HEK293 (cell line): ENCODE results near the gene NCK2.

ENCODE experiments used
- FEZF1 ChIP-seq: fragments of 450-650 bp; formaldehyde crosslinking; IDR thresholded peaks from 2 replicates; pipeline ENCODE4 v1.5.1; 2016; ENCODE audit warnings: missing biosample characterization, missing genetic modification characterization
- KLF1 ChIP-seq: fragments of 450-650 bp; formaldehyde crosslinking; IDR thresholded peaks from 2 replicates; pipeline ENCODE4 v1.5.1; 2016; ENCODE audit warnings: missing biosample characterization, missing genetic modification characterization
- TCF7L2 ChIP-seq: IDR thresholded peaks from 2 replicates; pipeline ENCODE4 v1.6.1; 2011; ENCODE audit warnings: low read depth, mild to moderate bottlenecking, inconsistent platforms, low read length, moderate library complexity, borderline replicate concordance
- ZFP41 ChIP-seq: fragments of 450-650 bp; formaldehyde crosslinking; IDR thresholded peaks from 2 replicates; pipeline ENCODE4 v1.5.1; 2016; ENCODE audit warnings: missing biosample characterization, missing genetic modification characterization, borderline replicate concordance
- ZNF350 ChIP-seq: fragments of 450-650 bp; formaldehyde crosslinking; IDR thresholded peaks from 2 replicates; pipeline ENCODE4 v1.5.0; 2017; ENCODE audit warnings: missing biosample characterization, mild to moderate bottlenecking, missing genetic modification characterization
- ZNF558 ChIP-seq: fragments of 450-650 bp; formaldehyde crosslinking; IDR thresholded peaks from 2 replicates; pipeline ENCODE4 v1.5.1; 2016; ENCODE audit warnings: missing biosample characterization, missing genetic modification characterization
- TF ChIP-seq, protein P1 (sequence below): fragments of 450-650 bp; formaldehyde crosslinking; IDR thresholded peaks from 2 replicates; pipeline ENCODE4 v1.5.1; 2016; ENCODE audit warnings: missing biosample characterization, missing genetic modification characterization
- TF ChIP-seq, protein P2 (sequence below): fragments of 450-650 bp; IDR thresholded peaks from 2 replicates; pipeline ENCODE4 v1.5.1; 2018; ENCODE audit warnings: missing biosample characterization, mild to moderate bottlenecking, missing genetic modification characterization
- TF ChIP-seq, protein P3 (sequence below): fragments of 450-650 bp; formaldehyde crosslinking; IDR thresholded peaks from 2 replicates; pipeline ENCODE4 v1.5.1; 2016; ENCODE audit warnings: missing biosample characterization, missing genetic modification characterization
- TF ChIP-seq, protein P4 (sequence below): fragments of 450-650 bp; formaldehyde crosslinking; IDR thresholded peaks from 2 replicates; pipeline ENCODE4 v1.5.1; 2016; ENCODE audit warnings: missing biosample characterization, missing genetic modification characterization
- TF ChIP-seq, protein P5 (sequence below): fragments of 450-650 bp; formaldehyde crosslinking; IDR thresholded peaks from 2 replicates; pipeline ENCODE4 v1.5.1; 2016; ENCODE audit warnings: missing biosample characterization, missing genetic modification characterization

DNA sequence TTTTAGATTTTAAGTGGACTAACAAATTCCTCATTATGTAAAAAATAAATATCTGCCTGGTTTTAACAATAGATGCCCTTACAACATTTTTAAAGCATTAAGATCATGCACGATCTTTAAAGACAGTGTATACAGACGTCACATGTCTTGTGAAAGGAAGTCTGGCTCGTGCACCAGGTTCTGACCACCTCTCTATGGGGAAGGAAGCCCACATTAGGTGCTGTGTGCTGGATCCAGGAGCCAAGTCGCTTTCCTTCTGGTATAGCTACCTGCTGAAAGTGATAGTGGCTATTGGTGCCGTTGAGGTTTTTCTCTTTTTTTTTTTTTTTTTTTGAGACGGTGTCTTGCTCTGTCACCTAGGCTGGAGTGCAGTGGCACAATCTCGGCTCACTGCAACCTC is 116.5 kb downstream of the NCK2 start:
- TF ChIP-seq, protein P1, sequence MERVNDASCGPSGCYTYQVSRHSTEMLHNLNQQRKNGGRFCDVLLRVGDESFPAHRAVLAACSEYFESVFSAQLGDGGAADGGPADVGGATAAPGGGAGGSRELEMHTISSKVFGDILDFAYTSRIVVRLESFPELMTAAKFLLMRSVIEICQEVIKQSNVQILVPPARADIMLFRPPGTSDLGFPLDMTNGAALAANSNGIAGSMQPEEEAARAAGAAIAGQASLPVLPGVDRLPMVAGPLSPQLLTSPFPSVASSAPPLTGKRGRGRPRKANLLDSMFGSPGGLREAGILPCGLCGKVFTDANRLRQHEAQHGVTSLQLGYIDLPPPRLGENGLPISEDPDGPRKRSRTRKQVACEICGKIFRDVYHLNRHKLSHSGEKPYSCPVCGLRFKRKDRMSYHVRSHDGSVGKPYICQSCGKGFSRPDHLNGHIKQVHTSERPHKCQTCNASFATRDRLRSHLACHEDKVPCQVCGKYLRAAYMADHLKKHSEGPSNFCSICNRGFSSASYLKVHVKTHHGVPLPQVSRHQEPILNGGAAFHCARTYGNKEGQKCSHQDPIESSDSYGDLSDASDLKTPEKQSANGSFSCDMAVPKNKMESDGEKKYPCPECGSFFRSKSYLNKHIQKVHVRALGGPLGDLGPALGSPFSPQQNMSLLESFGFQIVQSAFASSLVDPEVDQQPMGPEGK (tag by site-specific recombination), result no peak
- no peak for TF ChIP-seq KLF1
- TF ChIP-seq, protein P2, sequence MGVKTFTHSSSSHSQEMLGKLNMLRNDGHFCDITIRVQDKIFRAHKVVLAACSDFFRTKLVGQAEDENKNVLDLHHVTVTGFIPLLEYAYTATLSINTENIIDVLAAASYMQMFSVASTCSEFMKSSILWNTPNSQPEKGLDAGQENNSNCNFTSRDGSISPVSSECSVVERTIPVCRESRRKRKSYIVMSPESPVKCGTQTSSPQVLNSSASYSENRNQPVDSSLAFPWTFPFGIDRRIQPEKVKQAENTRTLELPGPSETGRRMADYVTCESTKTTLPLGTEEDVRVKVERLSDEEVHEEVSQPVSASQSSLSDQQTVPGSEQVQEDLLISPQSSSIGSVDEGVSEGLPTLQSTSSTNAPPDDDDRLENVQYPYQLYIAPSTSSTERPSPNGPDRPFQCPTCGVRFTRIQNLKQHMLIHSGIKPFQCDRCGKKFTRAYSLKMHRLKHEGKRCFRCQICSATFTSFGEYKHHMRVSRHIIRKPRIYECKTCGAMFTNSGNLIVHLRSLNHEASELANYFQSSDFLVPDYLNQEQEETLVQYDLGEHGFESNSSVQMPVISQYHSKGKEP (tag by site-specific recombination), result no peak
- TF ChIP-seq, protein P3, sequence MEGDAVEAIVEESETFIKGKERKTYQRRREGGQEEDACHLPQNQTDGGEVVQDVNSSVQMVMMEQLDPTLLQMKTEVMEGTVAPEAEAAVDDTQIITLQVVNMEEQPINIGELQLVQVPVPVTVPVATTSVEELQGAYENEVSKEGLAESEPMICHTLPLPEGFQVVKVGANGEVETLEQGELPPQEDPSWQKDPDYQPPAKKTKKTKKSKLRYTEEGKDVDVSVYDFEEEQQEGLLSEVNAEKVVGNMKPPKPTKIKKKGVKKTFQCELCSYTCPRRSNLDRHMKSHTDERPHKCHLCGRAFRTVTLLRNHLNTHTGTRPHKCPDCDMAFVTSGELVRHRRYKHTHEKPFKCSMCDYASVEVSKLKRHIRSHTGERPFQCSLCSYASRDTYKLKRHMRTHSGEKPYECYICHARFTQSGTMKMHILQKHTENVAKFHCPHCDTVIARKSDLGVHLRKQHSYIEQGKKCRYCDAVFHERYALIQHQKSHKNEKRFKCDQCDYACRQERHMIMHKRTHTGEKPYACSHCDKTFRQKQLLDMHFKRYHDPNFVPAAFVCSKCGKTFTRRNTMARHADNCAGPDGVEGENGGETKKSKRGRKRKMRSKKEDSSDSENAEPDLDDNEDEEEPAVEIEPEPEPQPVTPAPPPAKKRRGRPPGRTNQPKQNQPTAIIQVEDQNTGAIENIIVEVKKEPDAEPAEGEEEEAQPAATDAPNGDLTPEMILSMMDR (tag by site-specific recombination), result no peak
- TF ChIP-seq, protein P4, sequence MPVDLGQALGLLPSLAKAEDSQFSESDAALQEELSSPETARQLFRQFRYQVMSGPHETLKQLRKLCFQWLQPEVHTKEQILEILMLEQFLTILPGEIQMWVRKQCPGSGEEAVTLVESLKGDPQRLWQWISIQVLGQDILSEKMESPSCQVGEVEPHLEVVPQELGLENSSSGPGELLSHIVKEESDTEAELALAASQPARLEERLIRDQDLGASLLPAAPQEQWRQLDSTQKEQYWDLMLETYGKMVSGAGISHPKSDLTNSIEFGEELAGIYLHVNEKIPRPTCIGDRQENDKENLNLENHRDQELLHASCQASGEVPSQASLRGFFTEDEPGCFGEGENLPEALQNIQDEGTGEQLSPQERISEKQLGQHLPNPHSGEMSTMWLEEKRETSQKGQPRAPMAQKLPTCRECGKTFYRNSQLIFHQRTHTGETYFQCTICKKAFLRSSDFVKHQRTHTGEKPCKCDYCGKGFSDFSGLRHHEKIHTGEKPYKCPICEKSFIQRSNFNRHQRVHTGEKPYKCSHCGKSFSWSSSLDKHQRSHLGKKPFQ (tag by site-specific recombination), result no peak
- no peak for TF ChIP-seq ZNF558 (tag by site-specific recombination)
- TF ChIP-seq, protein P5, sequence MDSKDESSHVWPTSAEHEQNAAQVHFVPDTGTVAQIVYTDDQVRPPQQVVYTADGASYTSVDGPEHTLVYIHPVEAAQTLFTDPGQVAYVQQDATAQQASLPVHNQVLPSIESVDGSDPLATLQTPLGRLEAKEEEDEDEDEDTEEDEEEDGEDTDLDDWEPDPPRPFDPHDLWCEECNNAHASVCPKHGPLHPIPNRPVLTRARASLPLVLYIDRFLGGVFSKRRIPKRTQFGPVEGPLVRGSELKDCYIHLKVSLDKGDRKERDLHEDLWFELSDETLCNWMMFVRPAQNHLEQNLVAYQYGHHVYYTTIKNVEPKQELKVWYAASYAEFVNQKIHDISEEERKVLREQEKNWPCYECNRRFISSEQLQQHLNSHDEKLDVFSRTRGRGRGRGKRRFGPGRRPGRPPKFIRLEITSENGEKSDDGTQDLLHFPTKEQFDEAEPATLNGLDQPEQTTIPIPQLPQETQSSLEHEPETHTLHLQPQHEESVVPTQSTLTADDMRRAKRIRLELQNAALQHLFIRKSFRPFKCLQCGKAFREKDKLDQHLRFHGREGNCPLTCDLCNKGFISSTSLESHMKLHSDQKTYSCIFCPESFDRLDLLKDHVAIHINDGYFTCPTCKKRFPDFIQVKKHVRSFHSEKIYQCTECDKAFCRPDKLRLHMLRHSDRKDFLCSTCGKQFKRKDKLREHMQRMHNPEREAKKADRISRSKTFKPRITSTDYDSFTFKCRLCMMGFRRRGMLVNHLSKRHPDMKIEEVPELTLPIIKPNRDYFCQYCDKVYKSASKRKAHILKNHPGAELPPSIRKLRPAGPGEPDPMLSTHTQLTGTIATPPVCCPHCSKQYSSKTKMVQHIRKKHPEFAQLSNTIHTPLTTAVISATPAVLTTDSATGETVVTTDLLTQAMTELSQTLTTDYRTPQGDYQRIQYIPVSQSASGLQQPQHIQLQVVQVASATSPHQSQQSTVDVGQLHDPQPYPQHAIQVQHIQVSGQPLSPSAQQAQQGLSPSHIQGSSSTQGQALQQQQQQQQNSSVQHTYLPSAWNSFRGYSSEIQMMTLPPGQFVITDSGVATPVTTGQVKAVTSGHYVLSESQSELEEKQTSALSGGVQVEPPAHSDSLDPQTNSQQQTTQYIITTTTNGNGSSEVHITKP, result no peak
- TF ChIP-seq ZNF350, result no peak
- TF ChIP-seq FEZF1 (tag by site-specific recombination), result no peak
- no peak for TF ChIP-seq ZFP41 (tag by site-specific recombination)
- no peak for TF ChIP-seq TCF7L2
